ENCODE results near the gene PTPN13.

GRCh38 chr4:86755388-86755787, 161.3 kb downstream of the PTPN13 start:
- TF ChIP-seq, protein P1, sequence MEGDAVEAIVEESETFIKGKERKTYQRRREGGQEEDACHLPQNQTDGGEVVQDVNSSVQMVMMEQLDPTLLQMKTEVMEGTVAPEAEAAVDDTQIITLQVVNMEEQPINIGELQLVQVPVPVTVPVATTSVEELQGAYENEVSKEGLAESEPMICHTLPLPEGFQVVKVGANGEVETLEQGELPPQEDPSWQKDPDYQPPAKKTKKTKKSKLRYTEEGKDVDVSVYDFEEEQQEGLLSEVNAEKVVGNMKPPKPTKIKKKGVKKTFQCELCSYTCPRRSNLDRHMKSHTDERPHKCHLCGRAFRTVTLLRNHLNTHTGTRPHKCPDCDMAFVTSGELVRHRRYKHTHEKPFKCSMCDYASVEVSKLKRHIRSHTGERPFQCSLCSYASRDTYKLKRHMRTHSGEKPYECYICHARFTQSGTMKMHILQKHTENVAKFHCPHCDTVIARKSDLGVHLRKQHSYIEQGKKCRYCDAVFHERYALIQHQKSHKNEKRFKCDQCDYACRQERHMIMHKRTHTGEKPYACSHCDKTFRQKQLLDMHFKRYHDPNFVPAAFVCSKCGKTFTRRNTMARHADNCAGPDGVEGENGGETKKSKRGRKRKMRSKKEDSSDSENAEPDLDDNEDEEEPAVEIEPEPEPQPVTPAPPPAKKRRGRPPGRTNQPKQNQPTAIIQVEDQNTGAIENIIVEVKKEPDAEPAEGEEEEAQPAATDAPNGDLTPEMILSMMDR (IDR thresholded peaks at IDR 0.05): no peak
- no peak for TF ChIP-seq POLR2A (IDR thresholded peaks at IDR 0.05)

Data from breast epithelium (tissue), 3 donors.